HL-60 (cell line): ENCODE results near the gene EXOC4.
A peak's percentile ranks its signal among the peaks of the same experiment; 100 is the strongest.

ENCODE experiments used
- DNase-seq, 2 experiments: peaks; one replicate each; pipeline ENCODE4 v3.0.0-alpha.2; 2010 to 2020; ENCODE audit warnings: low read depth in 1 of 2, low spot score in 1 of 2
- H3K27ac ChIP-seq: fragments of 250-450 bp; sonication (Bioruptor Pico); replicated peaks from 2 replicates; pipeline ENCODE4 v1.5.1; 2020; ENCODE audit warnings: mild to moderate bottlenecking, moderate library complexity
- H3K27me3 ChIP-seq: fragments of 250-450 bp; sonication (Bioruptor Pico); 2 replicates; pipeline ENCODE4 v1.5.1; 2021; ENCODE audit warnings: mild to moderate bottlenecking, moderate library complexity; ENCODE audit not compliant: insufficient read depth, poor library complexity, severe bottlenecking
- H3K4me3 ChIP-seq: replicated peaks from 2 replicates; pipeline ENCODE4 v1.5.1; 2011; ENCODE audit warnings: mild to moderate bottlenecking, control low read depth, low read length; ENCODE audit not compliant: insufficient read depth
- CTCF ChIP-seq: IDR thresholded peaks from one replicate; pipeline ENCODE4 v1.5.1; 2011; ENCODE audit warnings: low read length, control low read depth, inconsistent platforms; ENCODE audit not compliant: insufficient read depth
- GABPA ChIP-seq: IDR thresholded peaks from 2 replicates; pipeline ENCODE4 v1.6.1; 2012; ENCODE audit warnings: low read depth
- POLR2AphosphoS5 ChIP-seq: IDR thresholded peaks from 2 replicates; pipeline ENCODE4 v1.6.1; 2012; ENCODE audit warnings: low read depth
- REST ChIP-seq: IDR thresholded peaks from 2 replicates; pipeline ENCODE4 v1.6.1; 2012; ENCODE audit warnings: low read depth; ENCODE audit not compliant: insufficient replicate concordance
- SPI1 ChIP-seq: IDR thresholded peaks from 2 replicates; pipeline ENCODE4 v1.6.1; 2012; ENCODE audit warnings: low read depth, mild to moderate bottlenecking, borderline replicate concordance

EXOC4 gene

GRCh38 chr7:134058521-134058920 is 805.6 kb downstream of the EXOC4 start:
- H3K27me3 ChIP-seq: no peaks in the 10 kb centered on the region
- DNase-seq: no peak
- no peak overlapping the region for H3K4me3 ChIP-seq
- TF ChIP-seq CTCF (no peak), GABPA (no peak), REST (no peak), POLR2AphosphoS5 (no peak), SPI1 (no peak)
- H3K27ac ChIP-seq: no peak overlapping the region

- H3K27ac ChIP-seq: no peak overlapping the region
- TF ChIP-seq REST (peak; percentile 89), SPI1 (no peak), POLR2AphosphoS5 (no peak), CTCF (no peak)
- DNase-seq: no peak
- H3K27me3 ChIP-seq: no peaks in the 10 kb centered on the region
- no peak overlapping the region for H3K4me3 ChIP-seq
These were observed 806.1 kb downstream of the EXOC4 start for GRCh38 chr7:134058980-134059379.

- Histone ChIP-seq H3K27me3 (no peaks in the 10 kb centered on the region), H3K4me3 (no peak overlapping the region), H3K27ac (no peak overlapping the region)
- DNase-seq: no peak
- no peak for TF ChIP-seq REST
- no peak for TF ChIP-seq POLR2AphosphoS5
- TF ChIP-seq CTCF: no peak
- TF ChIP-seq SPI1: no peak
- TF ChIP-seq GABPA: no peak
These were observed 807.0 kb downstream of the EXOC4 start for GRCh38 chr7:134059921-134060320.
